ENCODE measurements around the gene GRIN3B. TPM values are rescaled to one million over a fixed set of nuclear protein-coding genes. Genes with fewer than 3 reads are reported as not detected.

Gene GRIN3B
- total and polyA plus RNA-seq, 9 of the 15 experiments (the other 6 are each of a cell fraction or from before 2014, with no cell fraction given): 0.06 to 0.95 (median 0.19) TPM; not detected in 6

GRCh38 chr19:954672-955494 lies 45.3 kb upstream of the GRIN3B start:
- H3K79me2 ChIP-seq (ENCODE audit: control insufficient read depth, insufficient read depth, low read length): peaks cover 83% of the 10 kb centered on the region
- CTCF ChIA-PET (ENCODE audit: low intra/inter-chr PET ratio): no interaction called here
- TF ChIP-seq GATA2 (CRISPR knock-in tag; IDR thresholded peaks at IDR 0.05): 0 out of 2 replicates have a peak, but pooled peaks have one; percentile 22
- TF ChIP-seq TRIM28 (IDR thresholded peaks at IDR 0.05): no peak
- TF ChIP-seq ZNF175 (CRISPR knock-in tag; IDR thresholded peaks at IDR 0.05; ENCODE audit: low read depth): no peak
- TF ChIP-seq U2AF2 (optimal IDR thresholded peaks at IDR 0.05; ENCODE audit: low read depth, low read length): no peak
- no peak for TF ChIP-seq HBP1 (CRISPR knock-in tag; IDR thresholded peaks at IDR 0.05)
- TF ChIP-seq CC2D1A (IDR thresholded peaks at IDR 0.05): peak; percentile 89; the same call in 1 of the 2 replicates
- no peak for TF ChIP-seq TAF9B (IDR thresholded peaks at IDR 0.05; ENCODE audit: partially characterized antibody)
- TF ChIP-seq ATF3 (IDR thresholded peaks at IDR 0.05): no peak
- TF ChIP-seq ATF3 (CRISPR knock-in tag; conservative IDR thresholded peaks at IDR 0.05): no peak
- peak; percentile 34 for TF ChIP-seq ZBTB17 (CRISPR knock-in tag; IDR thresholded peaks at IDR 0.05)
- peak; percentile 88 for TF ChIP-seq VEZF1 (CRISPR knock-in tag; IDR thresholded peaks at IDR 0.05)
- TF ChIP-seq KHSRP (IDR thresholded peaks at IDR 0.05): no peak
- TF ChIP-seq FOXJ2 (tag; IDR thresholded peaks at IDR 0.05): no peak
- no peak for TF ChIP-seq BCL6 (CRISPR knock-in tag; IDR thresholded peaks at IDR 0.05)
- TF ChIP-seq TRIM24 (IDR thresholded peaks at IDR 0.05): peak in 1 of 2 experiments; percentile 41; a peak in 1 of 4 replicates
- peak; percentile 67 for TF ChIP-seq ZFX (CRISPR knock-in tag; IDR thresholded peaks at IDR 0.05)
- TF ChIP-seq HMBOX1 (IDR thresholded peaks at IDR 0.05): no peak

More at GRCh38 chr19:954672-955494, 45.3 kb upstream of the GRIN3B start:
- intact Hi-C loops (cut with micrococcal nuclease): loop anchor here (2.0 kb wide), 1 partner anchor 30 kb away; no protein-coding TSS in a partner anchor
- no peaks in the 10 kb centered on the region for H3K9me3 ChIP-seq (replicated peaks; ENCODE audit: control insufficient read depth, insufficient read depth, low read depth, low read length)
- in situ Hi-C loops (cut with MboI): no loop called here
- H3K36me3 ChIP-seq (ENCODE audit: control insufficient read depth, insufficient read depth, low read length): peaks cover 22% of the 10 kb centered on the region; the same call in 1 of the 3 replicates
- ATAC-seq (peak; percentile 83), DNase-seq (ENCODE audit: extremely low read depth in 1 of 4, low spot score in 3 of 4) (peak; percentile 77 to 93 (median 86)), FAIRE-seq (peak; percentile 81)
- no TSS peak for BruUV-seq (replicated peaks)
- peak overlapping the region; percentile 7; the same call in 1 of the 2 replicates for H3K4me3 ChIP-seq
- no peaks in the 10 kb centered on the region for H3K9me1 ChIP-seq (ENCODE audit: control insufficient read depth, insufficient read depth, low read length)
- H3K4me2 ChIP-seq (ENCODE audit: insufficient read depth, low read length): peak overlapping the region; percentile 64
- whole genome bisulfite sequencing (ENCODE audit: insufficient coverage, low coverage, missing lambda C conversion rate): 12% methylated on average over 29 of the region's 43 CpGs
- H4K20me1 ChIP-seq (replicated peaks; ENCODE audit: control insufficient read depth, insufficient read depth, low read length): no peaks in the 10 kb centered on the region
- peak overlapping the region; percentile 96 for H3K27ac ChIP-seq (ENCODE audit: extremely low read depth, low read depth, low read length)
- H3K9ac ChIP-seq (ENCODE audit: insufficient read depth in 1 of 2, low read depth in 2 of 2, low read length in 2 of 2): peak overlapping the region; percentile 59 to 76
- H2AFZ ChIP-seq (ENCODE audit: low read depth, low read length): no peak overlapping the region
- no peaks in the 10 kb centered on the region for H3K27me3 ChIP-seq (ENCODE audit: control insufficient read depth in 2 of 2, insufficient read depth in 2 of 2, low read length in 2 of 2)
- peaks cover 56 to 92% of the 10 kb centered on the region in 2 experiments for H3K4me1 ChIP-seq (replicated peaks in 1 of 2; ENCODE audit: control insufficient read depth in 2 of 2, insufficient read depth in 2 of 2, low read length in 2 of 2)
- POLR2A ChIA-PET: interaction anchor here (0.6 to 1.0 kb wide), 5 partner anchors 11 to 448 kb away, joined by 3 to 5 read pairs (median 3); no protein-coding TSS in a partner anchor

Measured in K562 (cell line).